ENCODE measurements around the gene SULT4A1.
"Not testable (repeated sequence)": the region's sequence is repeated elsewhere in the genome, so short reads cannot be mapped to it uniquely, and the experiment has no call there.

The SULT4A1 gene

DNA sequence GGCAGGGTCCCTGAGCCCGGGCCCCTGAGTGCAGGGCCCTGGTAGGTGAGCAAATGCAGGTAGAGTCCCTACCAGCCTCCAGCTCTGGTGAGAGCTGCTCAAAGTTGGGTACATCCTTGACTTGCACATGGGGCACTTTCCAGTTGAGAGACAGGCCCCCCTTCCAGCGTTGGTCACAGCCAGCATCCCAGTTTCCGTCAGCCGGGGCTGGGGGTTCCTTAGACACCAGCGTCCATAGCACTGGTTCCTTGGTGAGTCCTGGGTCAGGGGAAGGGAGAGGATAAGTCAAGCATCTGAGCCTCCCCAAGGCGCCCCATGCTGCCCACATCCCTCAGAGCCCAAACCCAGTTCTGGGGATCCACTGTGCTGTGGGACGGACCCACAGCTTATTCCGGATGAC is 23.9 kb upstream of the SULT4A1 start:
- no peak for DNase-seq (ENCODE audit: low read depth in 2 of 2)

DNA sequence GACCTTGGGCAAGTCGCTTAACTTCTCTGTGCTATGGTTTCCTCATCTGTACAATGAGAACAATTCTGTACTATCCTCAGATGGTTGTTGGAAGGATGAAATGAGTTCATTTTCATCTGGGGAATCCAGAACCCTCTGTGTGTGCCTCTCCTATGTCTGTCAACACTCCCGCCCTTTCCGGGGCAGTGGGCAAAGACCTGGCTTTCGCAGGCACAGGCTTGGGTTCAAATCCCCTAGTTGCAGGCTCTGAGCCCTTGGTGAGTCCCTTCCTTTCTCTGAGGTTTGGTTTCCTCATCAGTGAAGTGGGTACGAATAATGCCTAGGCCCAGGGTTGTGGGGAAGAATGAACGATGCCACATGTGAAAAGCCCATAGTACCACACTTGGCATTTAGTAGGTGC is 23.5 kb upstream of the SULT4A1 start:
- no peak for DNase-seq (ENCODE audit: low read depth in 2 of 2)

DNA sequence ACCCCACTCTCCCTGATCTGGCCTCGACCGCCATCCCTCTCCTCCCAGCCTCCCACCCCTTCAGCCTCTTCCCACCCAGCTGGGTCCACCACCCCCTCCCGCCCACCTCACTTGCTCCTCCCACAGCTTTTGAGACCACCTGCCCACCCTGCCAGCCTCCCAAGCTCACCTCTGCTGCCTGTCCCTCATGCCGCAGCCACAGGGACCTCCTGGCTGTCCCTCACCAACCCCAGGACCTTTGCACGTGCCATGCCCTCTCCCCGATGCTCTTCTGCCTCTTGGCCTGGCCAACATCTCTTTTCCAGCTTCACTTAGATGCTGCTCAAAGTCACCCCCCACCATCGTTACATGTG is 23.0 kb upstream of the SULT4A1 start:
- no peak for DNase-seq (ENCODE audit: low read depth in 2 of 2)

DNA sequence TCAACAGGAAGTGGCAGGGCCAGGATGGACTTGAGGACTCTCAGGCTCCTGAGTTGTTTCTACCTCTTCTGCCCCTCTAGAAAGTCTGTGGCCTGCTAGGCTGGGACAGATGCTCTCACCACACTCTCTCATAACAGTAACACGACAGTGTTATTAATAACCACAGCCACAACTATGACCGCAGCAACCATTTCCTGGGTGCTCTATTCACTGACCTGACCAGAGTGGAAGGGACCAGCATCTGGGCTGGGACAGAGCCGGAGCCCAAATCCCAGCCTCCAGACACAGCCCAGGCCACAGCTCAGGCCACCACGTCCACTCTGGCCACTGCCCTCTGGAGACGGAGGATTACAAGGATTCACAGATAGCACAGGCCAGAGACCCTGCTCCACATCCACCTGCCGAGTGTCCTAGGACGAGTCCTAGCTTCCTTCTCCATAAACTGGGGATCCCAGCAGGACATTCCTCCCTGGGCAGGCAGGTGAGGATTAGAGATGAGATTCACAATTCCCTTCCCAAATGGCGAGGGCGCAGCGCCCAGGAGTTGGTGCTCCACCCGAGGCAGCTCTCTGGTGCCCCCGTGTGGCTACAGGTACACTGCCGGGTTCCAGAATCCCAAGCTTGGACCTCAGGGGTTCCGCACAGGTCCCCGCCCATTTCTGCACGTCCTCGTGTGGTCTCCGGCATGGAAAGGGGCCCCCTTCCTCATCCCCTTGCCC is 22.4 kb upstream of the SULT4A1 start:
- peak in 1 of 2 donors; percentile 24 for DNase-seq (ENCODE audit: low read depth in 2 of 2)

DNA sequence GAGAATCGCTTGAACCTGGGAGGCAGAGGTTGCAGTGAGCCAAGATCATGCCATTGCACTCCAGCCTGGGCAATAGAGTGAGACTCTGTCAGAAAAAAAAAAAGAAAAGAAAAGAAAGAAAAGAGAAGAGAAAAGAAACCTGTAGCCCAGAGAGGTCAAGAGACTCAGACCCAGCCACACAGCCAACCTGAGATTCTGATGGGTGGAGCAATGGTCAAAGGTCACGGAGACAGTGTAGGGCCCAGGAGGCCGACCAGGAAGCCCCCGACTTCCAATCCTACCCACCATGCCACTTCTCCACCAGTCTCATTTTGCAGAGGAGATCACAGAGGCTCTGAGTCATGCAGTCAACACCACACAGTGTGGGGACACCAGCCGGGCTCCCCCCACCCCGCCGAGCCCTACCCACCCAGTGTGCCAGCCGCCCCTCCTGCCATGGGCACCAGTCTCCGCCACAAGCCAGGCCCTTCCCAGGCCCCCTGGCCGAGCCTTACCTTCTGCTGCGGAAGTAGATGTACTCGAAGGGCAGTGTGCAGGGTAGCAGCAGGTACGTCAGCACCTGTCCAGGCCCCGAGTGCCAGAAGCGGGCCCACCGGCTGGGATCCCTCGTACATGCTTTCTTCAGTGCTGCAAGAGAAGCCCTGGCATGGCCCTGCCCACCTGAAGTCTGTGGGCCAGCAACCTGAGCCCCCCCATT is 21.6 kb upstream of the SULT4A1 start:
- DNase-seq (ENCODE audit: low read depth in 2 of 2) = no peak

DNA sequence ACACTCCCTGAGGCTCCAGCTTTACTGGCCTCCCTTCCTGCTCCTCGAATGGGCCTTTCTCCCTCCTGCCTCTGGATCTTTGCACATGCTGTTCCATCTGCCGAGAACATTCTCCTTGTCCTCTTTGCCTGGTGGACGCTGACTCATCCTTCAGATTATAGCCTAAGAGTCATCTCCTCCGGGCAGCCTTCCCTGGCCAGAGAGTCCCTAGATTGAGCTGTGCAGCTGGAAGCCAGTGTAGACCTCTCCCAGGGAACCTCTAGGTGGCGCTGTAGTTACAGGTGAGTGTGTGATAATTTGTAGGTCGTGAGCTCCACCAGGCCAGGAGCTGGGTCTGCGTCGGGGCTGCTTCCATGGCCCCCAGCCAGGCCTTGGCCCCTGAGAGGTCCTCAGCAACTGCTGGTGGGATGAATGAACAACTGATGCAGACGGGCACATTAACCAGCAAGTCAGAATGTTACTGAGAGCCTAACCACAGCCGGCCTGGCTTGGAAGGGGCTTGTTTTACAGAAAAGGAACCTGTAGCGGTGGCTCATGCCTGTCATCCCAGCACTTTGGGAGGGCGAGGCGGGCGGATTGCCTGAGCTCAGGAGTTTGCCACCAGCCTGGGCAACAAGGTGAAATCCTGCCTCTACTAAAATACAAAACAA is 20.8 kb upstream of the SULT4A1 start:
- DNase-seq (ENCODE audit: low read depth in 2 of 2) = no peak

DNA sequence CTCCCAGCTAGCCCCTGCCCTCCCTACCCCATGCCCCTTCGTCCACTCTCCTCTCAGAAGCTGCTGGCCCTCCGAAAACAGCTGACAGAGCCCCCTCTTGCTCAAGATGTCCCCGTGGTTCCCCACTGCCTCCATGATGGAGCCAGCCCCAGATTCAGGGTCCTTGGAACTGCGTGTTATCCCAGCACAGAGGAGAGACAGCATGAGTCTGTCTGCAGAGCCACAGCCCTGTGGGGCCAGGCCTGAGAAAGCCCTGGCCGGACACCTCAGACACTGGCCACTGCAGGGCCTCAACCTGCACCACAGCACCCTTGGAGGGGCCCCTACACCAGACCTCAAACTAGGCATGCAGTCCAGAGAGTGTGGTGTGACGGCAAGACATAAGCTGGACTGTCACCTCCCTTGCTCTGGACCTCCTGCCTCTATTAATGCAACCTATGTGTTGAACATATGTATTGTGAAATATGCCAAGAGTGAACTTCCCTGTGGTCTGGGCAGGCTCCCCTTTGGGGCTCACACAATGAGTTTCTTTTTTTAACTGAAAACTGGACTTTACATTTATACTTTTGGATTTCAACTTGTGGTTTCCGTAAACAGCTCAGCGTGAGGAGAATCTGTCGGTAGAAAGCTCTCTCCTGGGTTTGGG is 19.9 kb upstream of the SULT4A1 start:
- no peak for DNase-seq (ENCODE audit: low read depth in 2 of 2)

DNA sequence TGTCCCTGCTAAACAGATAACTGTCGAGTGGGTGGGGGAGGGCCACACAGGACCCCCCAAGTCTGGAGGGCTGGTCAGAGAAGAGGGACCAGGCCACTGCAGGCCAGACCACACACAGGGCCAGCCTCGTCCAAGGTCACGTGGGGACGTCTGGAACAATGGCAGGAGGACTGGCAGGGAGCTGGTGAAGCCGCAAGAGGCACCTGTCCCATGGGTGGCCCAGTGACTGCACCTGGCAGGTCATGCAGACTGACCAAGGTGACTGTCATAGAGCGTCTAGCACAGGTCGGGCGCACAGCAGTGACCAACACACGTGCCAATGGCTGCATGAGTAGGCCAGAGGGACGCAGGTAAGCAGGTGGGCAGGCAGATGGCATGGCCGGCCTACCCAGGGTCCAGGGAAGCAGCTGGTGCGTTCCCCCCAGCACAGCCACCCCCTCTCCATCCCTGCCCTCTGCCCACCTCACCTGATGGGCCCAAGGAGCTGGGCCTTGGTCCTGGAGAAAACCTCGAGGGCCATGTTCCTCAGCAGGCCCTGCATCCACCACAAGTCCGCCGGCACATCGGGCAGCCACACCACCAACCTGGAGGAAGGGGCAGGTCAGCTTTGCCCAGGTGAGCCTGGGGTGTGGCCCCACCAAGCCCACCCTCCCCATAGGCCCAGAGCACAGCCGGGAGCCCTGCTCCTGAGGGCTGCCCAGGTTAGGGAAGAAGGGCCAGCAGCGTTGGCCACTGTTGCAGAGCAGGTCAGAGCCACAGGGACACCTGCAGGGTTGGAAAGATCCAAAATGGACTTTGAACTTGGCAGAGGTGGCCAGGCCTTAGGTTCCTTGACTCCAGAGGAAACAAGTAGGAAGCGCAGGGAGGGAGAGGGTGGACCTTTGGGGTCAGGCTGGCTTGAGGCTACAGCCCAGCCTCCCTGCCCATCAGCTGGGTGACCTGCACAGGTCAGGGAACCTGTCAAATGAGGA is 19.1 kb upstream of the SULT4A1 start:
- DNase-seq (ENCODE audit: low read depth in 2 of 2) = no peak

DNA sequence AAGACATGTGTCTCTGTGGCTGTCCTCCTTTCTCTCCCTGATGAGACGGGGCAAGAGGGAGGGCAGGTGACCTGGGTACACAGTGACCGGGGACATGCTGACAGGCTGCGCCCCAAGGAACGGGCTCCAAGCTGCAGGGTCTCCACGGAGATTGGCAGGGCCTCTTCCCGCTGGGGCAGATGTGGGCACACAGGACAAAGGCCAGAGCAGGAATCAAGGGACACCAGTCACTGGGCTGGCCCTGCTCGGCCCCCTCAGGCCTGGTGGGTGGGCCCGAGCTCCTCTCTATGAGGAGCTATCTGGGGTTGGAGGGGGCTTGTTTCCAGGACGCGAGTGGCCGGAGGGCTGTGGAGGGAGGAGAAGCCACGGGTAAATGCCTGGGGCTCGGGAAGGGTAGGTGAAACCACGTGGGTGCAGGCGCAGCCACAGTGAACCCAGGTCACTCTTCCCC is 18.3 kb upstream of the SULT4A1 start:
- no peak for DNase-seq (ENCODE audit: low read depth in 2 of 2)

DNA sequence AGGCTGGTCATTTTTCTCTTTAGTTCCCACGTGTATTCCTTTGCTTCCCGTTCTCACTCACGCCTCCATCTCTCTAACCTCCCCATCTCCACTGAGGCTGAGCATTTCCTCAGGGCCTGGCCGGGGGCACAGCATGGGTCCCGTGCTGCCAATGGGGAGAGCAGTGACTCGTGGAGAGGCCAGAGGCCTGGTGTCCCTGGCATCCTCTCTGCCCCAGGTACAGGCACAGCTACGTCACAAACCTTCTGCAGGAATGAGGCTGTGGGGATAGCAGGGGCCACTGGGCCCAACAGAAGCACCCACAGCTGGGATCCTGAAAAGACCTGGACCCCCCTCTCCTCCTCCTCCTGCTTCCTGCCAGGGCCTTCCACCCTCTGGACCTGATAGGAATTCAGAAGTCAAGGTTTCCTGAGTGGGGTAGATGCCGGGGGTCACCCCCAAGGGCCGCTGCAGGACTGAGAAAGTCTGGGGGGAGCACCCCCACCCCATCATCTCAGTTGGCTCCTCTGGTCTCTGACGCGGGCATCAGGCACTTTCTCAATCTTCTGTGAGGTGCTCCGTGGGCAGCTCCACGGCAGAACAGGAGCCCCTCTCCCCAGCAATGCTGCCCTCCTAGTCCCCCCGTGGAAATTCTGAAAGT is 17.7 kb upstream of the SULT4A1 start:
- no peak for DNase-seq (ENCODE audit: low read depth in 2 of 2)

DNA sequence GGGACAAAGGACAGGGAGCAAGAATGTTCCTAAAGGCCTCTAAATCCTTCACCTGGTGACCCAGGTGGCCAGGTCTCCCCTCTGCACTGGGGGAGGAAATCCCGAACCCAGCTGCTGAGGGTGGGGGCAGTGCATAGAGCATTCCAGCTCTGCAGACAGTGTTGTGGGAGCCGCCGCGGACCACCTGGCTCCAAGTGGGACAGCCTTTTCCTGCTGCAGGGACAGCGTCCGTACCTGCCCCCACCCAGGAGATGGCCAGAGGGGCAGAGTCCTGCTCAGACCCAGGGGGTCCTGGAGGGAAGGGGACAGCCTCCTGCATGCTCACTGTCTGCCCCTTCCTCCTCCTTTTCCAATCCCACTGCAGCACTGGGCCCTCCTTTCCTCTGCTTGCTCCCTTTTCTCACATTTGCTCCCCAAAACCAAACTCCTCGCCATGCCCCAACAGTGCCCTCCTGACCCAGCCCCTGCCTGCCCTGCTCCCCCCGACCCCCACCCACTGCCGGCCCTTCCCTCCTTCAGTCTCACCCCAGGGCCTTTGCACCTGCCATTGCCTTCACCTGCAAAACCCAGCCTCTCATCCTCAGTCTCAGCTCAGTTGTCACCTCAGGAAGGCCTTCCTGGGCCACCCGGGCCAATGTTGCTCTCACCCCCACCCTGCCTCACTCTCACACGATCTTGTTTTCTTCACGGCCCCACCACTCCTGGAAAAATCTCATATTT is 16.7 kb upstream of the SULT4A1 start:
- DNase-seq (ENCODE audit: low read depth in 2 of 2) = no peak

DNA sequence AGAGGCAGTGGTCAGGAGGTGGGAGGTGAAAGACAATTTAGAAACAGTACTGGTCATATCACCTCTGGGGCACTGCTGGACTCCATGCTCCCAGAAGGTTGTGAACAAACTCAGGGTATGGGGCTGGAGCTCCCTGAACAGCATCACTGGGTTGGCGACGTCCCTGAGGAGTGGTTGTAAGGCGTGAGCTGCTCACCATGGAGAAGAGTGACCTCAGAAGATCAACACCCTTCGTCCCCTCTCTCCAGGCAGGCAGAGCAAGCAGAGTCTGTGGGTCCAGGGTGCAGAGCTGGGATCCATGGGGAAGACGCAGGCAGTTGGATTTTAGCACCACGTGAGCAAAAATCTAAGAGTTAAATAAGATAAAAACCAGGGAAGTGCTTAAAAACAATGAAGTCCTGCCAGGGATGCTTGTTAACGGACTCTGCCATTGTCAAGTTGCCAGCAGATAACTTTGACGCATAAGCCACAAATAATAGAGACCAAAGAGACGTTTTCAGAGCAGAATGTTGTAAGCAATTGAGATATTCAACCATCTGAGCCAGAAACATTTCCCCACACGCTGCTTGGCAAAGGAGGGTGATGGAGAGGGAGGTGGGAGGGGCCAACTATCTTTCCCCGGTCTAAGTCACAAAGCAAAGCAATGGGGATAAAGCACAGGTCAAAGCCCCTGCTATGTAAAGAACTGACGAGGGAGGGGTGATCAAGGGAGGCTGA is 15.9 kb upstream of the SULT4A1 start:
- DNase-seq (ENCODE audit: low read depth in 2 of 2) = no peak

DNA sequence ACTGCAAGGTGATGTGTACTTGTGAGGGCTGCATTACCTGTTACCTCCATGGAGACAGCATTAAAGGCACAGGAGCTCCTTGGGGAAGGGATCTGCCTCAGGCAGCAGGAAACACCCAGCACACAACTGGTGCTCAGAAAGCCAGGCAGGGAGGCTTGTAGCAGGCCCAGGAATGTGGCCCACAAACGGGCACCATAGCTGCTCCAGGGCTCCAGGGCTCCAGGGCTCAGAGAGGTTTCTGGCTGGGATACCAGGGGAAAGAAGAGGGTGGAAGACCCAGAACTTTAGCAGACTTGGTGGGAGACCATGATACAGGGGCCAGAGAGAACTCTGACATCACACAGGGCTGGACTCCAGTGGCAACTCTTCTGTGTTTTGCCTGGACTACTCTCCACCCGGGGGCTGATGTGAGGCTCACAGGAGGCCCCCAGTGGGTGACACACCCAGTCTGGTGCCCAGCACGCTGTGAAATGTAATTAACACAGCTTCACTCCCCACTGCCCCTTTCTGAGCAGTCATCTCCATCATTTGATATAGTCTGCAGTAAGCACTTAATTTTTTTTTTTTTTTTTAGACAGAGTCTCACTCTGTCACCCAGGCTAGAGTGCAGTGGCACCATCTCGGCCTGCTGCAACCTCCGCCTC is 14.7 kb upstream of the SULT4A1 start:
- no peak for DNase-seq (ENCODE audit: low read depth in 2 of 2)

DNA sequence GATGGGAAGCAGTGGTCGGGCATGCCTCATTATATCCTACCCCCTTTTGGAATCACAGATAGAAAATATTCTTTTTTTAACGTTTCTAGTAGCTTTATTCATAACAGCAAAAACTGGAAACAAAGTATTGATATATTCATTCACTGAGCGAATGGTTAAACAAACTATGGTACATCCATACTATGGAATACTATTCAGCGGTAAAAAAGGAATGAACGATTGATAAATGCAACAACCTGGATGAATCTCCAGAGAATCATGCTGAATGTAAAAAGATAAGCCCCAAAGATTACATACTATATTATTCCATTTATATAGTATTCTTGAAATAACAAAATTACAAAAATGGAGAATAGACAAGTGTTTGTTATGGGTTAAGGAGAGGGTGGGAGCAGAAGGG is 7.5 kb upstream of the SULT4A1 start:
- no peak for DNase-seq (ENCODE audit: low read depth in 2 of 2)

DNA sequence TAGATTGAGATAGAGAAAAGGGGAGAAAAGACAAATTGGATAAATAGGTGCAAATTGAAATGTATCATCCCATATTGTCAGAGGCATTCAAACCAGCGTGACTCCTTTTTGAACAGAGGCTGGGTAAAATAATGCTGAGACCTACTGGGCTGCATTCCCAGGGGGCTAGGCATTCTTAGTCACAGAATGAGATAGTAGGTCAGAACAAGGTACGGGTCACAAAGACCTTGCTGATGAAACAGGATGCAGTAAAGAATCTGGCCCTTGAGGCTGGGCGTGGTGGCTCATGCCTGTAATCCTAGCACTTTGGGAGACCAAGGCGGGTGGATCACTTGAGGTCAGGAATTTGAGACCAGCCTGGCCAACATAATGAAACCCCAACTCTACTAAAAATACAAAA is 6.7 kb upstream of the SULT4A1 start:
- DNase-seq (ENCODE audit: low read depth in 2 of 2) = not testable (repeated sequence)

DNA sequence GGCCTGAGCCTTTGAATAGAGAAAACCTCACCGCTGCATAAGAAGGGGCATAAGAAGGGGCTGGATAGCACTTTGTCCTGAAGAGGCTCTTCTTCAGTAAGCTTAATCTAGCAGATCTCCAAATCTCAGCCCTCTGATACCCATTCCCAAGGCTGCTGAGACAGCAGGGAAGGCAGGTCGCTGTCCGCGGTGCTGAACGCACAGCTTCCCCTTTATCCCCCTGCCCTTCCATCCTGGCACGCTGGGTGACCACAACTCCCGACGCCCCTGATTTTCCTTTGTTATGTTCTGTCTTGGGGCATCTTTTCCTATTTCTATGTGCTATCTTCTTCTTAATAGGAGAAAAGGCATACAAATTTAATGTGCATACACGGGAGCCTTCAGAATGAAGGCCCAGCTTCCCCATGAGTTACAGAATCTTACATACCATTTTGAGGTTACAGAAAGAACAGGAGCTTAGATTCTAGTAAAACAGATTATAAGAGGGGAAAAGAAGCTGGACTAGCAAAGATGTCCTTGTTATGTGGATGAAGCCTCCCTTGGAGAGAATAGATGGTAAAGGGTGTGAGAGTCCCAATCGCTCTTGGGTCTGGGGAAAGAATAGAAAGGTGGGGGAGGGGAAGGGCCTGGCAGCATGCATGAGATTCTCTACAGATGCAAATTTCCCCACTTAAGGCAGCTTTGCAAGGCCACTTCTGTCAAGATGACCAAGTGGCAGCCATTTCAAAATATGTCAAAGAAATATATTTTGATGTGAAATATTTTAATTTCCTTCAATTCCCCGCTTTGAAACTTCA is 5.7 kb upstream of the SULT4A1 start:
- no peak for DNase-seq (ENCODE audit: low read depth in 2 of 2)

DNA sequence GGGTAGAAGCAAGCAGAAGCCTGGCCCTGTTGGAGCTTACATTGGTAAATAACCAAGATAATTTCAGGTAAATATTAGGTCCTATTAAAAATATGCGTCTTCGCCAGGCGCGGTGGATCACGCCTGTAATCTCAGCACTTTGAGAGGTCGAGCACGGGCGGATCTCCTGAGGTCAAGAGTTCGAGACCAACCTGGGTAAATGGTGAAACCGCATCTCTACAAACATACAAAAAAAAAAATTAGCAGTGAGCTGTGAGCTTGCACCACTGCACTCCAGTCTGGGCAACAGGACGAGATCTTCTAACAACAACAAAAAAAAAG is 529 bp upstream of the SULT4A1 start:
- DNase-seq (ENCODE audit: low read depth in 2 of 2) = no peak

DNA sequence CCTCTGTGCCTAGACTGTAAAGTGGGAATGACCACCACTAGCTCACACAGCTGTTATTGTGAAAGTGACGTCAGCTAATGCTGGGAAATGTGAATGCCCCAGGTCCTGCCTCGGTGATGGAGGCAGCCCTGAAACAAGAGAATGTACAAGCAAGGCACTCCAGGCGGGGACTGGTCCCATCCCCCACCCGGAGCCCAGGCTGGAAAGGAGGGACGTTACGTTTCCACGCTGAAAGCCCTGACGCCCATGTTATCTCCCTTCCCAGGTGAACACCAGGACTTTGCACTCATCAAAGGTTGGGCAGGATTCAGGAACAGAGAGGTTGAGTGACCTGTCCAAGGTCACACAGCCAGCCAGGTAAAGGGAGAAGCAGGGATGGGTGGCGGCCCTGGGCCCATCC is 784 bp downstream of the SULT4A1 start:
- no peak for DNase-seq (ENCODE audit: low read depth in 2 of 2)

Measured in stimulated activated CD4-positive, alpha-beta T cell treated with anti-CD3 and anti-CD28 coated beads, Interleukin-1b, Interleukin-23, amount 100 ng/mL, for 1 hour (primary cell).